Cardiac muscle cell (in vitro differentiated cells and primary cell): ENCODE results near the gene PLB1. TPM values are rescaled to one million over a fixed set of nuclear protein-coding genes. Genes with fewer than 3 reads are reported as not detected.

Source experiments
- DNase-seq, 2 donors: peaks; one replicate each; pipeline versions ENCODE4 v3.0.0 to v3.0.0-alpha.2; 2010 to 2017; ENCODE audit warnings: low read depth in 1 of 2, low spot score in 1 of 2
- H3K27ac ChIP-seq: fragments of 200-600 bp; sonication (generic); 2 replicates; pipeline ENCODE4 v1.5.1; 2016
- H3K27me3 ChIP-seq: fragments of 200-600 bp; sonication (generic); 2 replicates; pipeline ENCODE4 v1.6.0; 2016; ENCODE audit warnings: control low read depth
- H3K36me3 ChIP-seq: fragments of 200-600 bp; sonication (generic); 2 replicates; pipeline ENCODE4 v1.5.1; 2016; ENCODE audit warnings: control low read depth
- H3K4me1 ChIP-seq: fragments of 200-600 bp; sonication (generic); 2 replicates; pipeline ENCODE4 v1.8.1; 2017; ENCODE audit warnings: low read depth, mild to moderate bottlenecking, mixed run types
- H3K4me3 ChIP-seq: fragments of 200-600 bp; sonication (generic); 2 replicates; pipeline ENCODE4 v1.5.1; 2016; ENCODE audit warnings: mild to moderate bottlenecking
- H3K9me3 ChIP-seq: fragments of 200-600 bp; sonication (generic); 2 replicates; pipeline ENCODE4 v1.5.1; 2017; ENCODE audit warnings: low read depth, mild to moderate bottlenecking, control low read depth
- polyA plus RNA-seq: library from polyadenylated mRNA; unstranded; fragments of >200 nt; fragmentation: Nextera tagmentation; extraction: Ambion mirVana; gene quantifications from 2 replicates; pipeline ENCODE4 v1.2.1, GENCODE V29; 2016
- total RNA-seq: library from RNA; depleted of rRNA; stranded (reverse); fragments of >200 nt; gene quantifications from 2 replicates; pipeline ENCODE4 v1.2.3, GENCODE V29; 2016
- TF ChIP-seq, protein P1 (sequence below): IDR thresholded peaks from 2 replicates; pipeline ENCODE4 v1.5.1; 2012; ENCODE audit warnings: low read depth, mild to moderate bottlenecking, low read length

PLB1 gene
- total and polyA plus RNA-seq, 2 experiments from 2014 or later: 1.1 to 1.2 TPM

DNA sequence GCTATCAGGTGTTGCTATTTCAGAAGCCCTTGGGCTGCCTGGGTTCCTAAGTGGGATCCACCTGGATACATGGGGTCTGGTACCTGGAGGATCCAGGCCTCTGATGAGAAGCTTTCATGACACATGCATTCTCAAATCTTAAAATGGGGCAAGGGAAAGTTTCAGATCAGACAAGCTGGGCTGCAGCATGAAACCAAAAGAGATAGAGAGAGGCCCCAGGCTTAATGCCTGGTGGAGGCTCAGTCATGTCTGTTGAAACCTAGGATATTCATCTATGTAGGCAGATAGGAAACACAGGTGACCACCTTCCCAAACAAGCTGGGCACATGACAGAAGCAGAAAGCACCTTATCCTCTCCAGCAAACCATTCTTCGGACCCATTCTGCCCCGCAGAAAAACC lies 18.8 kb upstream of the PLB1 start:
- Histone ChIP-seq H3K27ac (no peak overlapping the region), H3K36me3 (no peaks in the 10 kb centered on the region), H3K27me3 (no peaks in the 10 kb centered on the region), H3K4me3 (no peak overlapping the region), H3K9me3 (no peaks in the 10 kb centered on the region), H3K4me1 (no peaks in the 10 kb centered on the region)
- TF ChIP-seq, protein P1, sequence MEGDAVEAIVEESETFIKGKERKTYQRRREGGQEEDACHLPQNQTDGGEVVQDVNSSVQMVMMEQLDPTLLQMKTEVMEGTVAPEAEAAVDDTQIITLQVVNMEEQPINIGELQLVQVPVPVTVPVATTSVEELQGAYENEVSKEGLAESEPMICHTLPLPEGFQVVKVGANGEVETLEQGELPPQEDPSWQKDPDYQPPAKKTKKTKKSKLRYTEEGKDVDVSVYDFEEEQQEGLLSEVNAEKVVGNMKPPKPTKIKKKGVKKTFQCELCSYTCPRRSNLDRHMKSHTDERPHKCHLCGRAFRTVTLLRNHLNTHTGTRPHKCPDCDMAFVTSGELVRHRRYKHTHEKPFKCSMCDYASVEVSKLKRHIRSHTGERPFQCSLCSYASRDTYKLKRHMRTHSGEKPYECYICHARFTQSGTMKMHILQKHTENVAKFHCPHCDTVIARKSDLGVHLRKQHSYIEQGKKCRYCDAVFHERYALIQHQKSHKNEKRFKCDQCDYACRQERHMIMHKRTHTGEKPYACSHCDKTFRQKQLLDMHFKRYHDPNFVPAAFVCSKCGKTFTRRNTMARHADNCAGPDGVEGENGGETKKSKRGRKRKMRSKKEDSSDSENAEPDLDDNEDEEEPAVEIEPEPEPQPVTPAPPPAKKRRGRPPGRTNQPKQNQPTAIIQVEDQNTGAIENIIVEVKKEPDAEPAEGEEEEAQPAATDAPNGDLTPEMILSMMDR: no peak
- no peak for DNase-seq

DNA sequence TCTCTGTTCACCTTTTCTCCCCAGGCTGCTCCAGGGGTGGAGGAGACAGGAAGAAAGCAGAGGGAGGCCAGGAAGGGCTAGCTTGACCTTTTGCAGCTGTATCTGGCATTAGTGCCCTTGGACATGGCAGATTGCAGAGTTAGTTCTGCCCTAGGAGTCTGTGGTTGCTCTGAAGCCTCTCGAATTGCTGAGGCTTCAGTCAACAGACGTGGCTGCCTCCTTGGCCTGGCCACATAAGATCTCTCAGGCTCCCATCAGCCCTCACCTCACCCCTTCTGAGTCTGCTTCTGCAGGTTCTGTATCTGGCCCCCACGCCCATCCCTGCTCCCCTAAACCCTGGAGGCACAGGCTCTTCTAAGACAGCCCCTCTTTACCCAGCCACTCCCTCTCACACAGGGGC lies 18.2 kb upstream of the PLB1 start:
- Histone ChIP-seq H3K27ac (no peak overlapping the region), H3K4me1 (no peaks in the 10 kb centered on the region), H3K9me3 (no peaks in the 10 kb centered on the region), H3K36me3 (no peaks in the 10 kb centered on the region), H3K27me3 (no peaks in the 10 kb centered on the region), H3K4me3 (no peak overlapping the region)
- TF ChIP-seq, protein P1: no peak
- no peak for DNase-seq

DNA sequence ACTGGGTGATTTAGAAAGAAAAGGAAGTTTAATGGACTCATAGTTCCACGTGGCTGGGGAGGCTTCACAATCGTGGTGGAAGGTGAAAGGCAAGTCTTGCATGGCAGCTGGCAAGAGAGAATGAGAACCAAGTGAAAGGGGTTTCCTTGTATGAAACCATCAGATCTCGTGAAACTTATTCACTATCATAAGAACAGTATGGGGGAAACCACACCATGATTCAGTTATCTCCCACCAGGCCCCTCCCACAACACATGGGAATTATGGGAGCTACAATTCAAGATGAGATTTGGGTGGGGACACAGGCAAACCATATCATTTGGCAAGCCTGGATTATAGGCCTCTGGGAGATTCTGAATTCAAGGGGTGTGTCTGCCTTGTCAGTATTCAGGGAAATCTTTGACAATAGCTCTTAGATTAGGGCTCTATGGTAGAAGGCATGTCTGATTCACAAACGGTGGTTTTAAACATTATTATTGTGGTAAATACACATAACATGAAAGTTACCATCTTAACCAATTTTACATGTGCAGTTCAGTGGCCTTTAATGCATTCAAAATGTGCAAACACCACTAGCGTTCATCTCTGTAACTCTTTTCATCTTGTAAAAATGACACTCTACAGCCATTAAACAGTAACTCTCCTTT lies 15.3 kb upstream of the PLB1 start:
- H3K4me1 ChIP-seq: no peaks in the 10 kb centered on the region
- no peaks in the 10 kb centered on the region for H3K27me3 ChIP-seq
- H3K27ac ChIP-seq: no peak overlapping the region
- H3K4me3 ChIP-seq: no peak overlapping the region
- DNase-seq: no peak
- TF ChIP-seq, protein P1: no peak
- H3K36me3 ChIP-seq: no peaks in the 10 kb centered on the region
- H3K9me3 ChIP-seq: no peaks in the 10 kb centered on the region

DNA sequence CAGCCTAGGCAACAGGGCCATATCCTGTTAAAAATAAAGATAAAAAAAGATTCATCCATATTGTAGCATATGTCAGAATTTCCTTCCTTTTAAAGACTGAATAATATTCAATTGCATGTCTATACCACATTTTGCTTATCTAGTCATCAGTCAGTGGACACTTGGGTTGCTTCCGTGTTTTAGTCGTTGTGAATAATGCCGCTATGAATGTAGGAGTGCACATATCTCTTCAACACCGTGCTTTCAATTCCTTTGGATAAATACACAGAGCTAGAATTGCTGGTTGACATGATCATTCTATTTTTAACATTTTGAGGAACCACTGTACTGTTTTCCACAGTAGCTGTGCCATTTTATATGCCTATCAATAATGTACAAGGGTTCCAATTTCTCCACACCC lies 14.0 kb upstream of the PLB1 start:
- Histone ChIP-seq H3K4me1 (no peaks in the 10 kb centered on the region), H3K9me3 (no peaks in the 10 kb centered on the region), H3K27ac (no peak overlapping the region), H3K4me3 (no peak overlapping the region), H3K36me3 (no peaks in the 10 kb centered on the region), H3K27me3 (no peaks in the 10 kb centered on the region)
- TF ChIP-seq, protein P1: no peak
- DNase-seq: no peak

DNA sequence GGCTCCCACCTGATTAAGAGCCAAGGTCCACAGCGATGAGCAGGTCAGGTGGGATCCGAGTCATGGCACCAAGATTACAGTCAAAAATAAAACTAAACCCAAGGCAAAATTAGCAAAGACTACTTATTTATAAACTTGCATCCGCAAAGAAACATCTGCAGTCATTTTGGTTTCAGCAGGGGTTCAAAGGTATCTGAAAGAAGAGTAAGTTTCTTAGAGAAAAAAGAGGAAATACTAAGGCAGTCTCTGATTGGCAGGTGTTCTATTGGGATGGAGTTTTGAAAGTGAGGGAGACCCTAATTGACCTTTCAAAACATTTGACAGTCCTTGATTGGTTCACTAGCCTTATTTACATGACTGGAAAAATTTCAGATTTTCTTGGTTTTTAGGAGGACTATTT lies 11.0 kb upstream of the PLB1 start:
- no peak for DNase-seq
- Histone ChIP-seq H3K4me1 (no peaks in the 10 kb centered on the region), H3K36me3 (no peaks in the 10 kb centered on the region), H3K27ac (no peak overlapping the region), H3K4me3 (no peak overlapping the region), H3K27me3 (no peaks in the 10 kb centered on the region), H3K9me3 (no peaks in the 10 kb centered on the region)
- TF ChIP-seq, protein P1: no peak
